Mucosa of rectum (tissue), 2 donors: ENCODE data around the gene CBY2.
"Not testable (repeated sequence)": the region's sequence is repeated elsewhere in the genome, so short reads cannot be mapped to it uniquely, and the experiment has no call there.

Source experiments
- H3K27ac ChIP-seq, 2 donors: one replicate each; pipeline ENCODE4 v1.7.0; 2013; ENCODE audit warnings: inconsistent platforms in 2 of 2, low read depth in 2 of 2, low read length in 2 of 2
- H3K27me3 ChIP-seq, 2 donors: one replicate each; pipeline ENCODE4 v1.7.0; 2013; ENCODE audit warnings: low read length in 2 of 2; ENCODE audit not compliant: control insufficient read depth in 2 of 2, insufficient read depth in 2 of 2
- H3K36me3 ChIP-seq, 2 donors: one replicate each; pipeline ENCODE4 v1.7.0; 2013; ENCODE audit warnings: low read length in 2 of 2; ENCODE audit not compliant: control insufficient read depth in 2 of 2, insufficient read depth in 2 of 2
- H3K4me1 ChIP-seq, 2 donors: one replicate each; pipeline ENCODE4 v1.7.0; 2013; ENCODE audit warnings: low read length in 2 of 2, mild to moderate bottlenecking in 1 of 2; ENCODE audit not compliant: control insufficient read depth in 2 of 2, insufficient read depth in 2 of 2
- H3K4me3 ChIP-seq, 2 donors: one replicate each; pipeline ENCODE4 v1.7.0; 2013; ENCODE audit warnings: low read length in 2 of 2
- H3K9ac ChIP-seq, 2 donors: one replicate each; pipeline ENCODE4 v1.7.0; 2013; ENCODE audit warnings: low read length in 2 of 2, low read depth in 1 of 2, mild to moderate bottlenecking in 1 of 2
- H3K9me3 ChIP-seq, 2 donors: one replicate each; pipeline ENCODE4 v1.7.0; 2013; ENCODE audit warnings: low read length in 2 of 2; ENCODE audit not compliant: control insufficient read depth in 2 of 2
- donor health status: healthy.
- donor health status: Normal muscosa, but diverticular disease.

Gene CBY2

GRCh38 chr13:45737571-45738017 lies 35.5 kb downstream of the CBY2 start:
- Histone ChIP-seq H3K27ac (no peak overlapping the region), H3K4me1 (no peaks in the 10 kb centered on the region)

DNA sequence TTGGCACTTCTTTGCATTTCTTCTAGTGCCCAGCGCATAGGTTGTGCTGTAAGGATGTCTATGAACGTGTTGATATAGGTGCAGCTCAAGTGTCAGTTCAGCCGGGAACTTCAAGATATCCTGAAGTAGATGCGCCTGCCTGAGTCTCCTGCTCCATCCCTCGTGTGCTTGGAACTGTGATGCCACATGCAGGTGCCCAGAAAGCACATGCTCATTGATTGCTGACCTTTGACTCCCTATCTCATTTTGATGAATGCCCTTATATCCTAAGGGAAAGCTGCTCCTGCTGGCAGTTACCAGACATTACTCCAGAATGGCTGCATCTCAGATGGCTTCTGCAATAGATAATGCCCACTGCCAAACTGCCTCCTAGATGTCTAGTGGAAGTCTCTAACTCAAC lies 40.9 kb downstream of the CBY2 start:
- Histone ChIP-seq H3K9ac (no peak overlapping the region), H3K36me3 (no peaks in the 10 kb centered on the region), H3K4me3 (no peak overlapping the region), H3K9me3 (no peaks in the 10 kb centered on the region), H3K27me3 (no peaks in the 10 kb centered on the region), H3K4me1 (no peaks in the 10 kb centered on the region), H3K27ac (no peak overlapping the region)

More at GRCh38 chr13:45737571-45738017, 35.5 kb downstream of the CBY2 start:
- Histone ChIP-seq H3K27me3 (no peaks in the 10 kb centered on the region), H3K9me3 (no peaks in the 10 kb centered on the region), H3K9ac (no peak overlapping the region), H3K4me3 (no peak overlapping the region), H3K36me3 (no peaks in the 10 kb centered on the region)

- no peak overlapping the region for H3K9ac ChIP-seq
- no peak overlapping the region for H3K27ac ChIP-seq
- H3K4me3 ChIP-seq: no peak overlapping the region
- H3K27me3 ChIP-seq: no peaks in the 10 kb centered on the region
- H3K9me3 ChIP-seq: no peaks in the 10 kb centered on the region
- H3K36me3 ChIP-seq: no peaks in the 10 kb centered on the region
- H3K4me1 ChIP-seq: no peaks in the 10 kb centered on the region
Observed at GRCh38 chr13:45744979-45745378, 42.9 kb downstream of the CBY2 start.

- no peaks in the 10 kb centered on the region for H3K27me3 ChIP-seq
- H3K9ac ChIP-seq: no peak overlapping the region
- no peak overlapping the region for H3K4me3 ChIP-seq
- H3K4me1 ChIP-seq: no peaks in the 10 kb centered on the region
- no peaks in the 10 kb centered on the region for H3K36me3 ChIP-seq
- no peaks in the 10 kb centered on the region for H3K9me3 ChIP-seq
- H3K27ac ChIP-seq: no peak overlapping the region
Observed at GRCh38 chr13:45747071-45747470, 45.0 kb downstream of the CBY2 start.

DNA sequence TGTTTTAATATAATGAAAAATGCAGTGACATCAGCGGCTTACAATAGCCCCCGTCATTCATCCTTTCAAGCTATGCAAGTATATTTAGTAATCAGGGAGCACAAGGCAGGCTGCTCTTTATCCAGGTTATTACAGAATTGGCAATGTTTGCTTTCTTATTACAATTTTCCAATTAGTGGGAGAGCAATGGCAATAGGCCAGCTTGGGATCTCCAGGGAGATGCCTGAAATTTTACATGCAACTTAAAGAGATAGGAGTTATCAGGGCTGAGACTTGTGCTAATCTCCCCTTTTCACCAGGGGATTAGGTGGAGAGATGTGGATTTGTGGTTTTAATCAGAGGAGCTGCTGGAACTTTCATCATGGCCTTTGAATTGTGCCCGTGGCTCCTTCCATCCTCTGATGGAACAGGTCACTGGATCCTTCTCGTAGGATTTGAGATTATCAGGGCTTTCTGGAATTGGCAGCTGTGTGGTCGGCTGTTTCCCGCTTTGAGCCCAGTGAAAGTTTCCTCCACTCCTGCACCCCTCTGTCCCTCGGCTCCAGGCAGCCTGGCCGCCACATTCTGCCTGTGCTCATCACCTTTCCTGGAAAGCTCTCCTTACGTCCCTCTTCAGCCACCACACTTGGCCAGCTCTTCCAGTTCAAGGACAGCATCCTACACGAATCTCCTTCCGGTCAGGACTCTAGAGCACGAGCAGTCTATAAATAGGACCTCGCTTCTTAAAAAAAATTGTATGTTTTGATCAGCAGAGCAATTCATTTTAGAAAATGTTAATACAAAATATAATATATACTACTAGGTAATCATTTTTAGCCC lies 47.0 kb downstream of the CBY2 start:
- H3K27me3 ChIP-seq: no peaks in the 10 kb centered on the region
- H3K4me1 ChIP-seq: no peaks in the 10 kb centered on the region
- no peak overlapping the region for H3K27ac ChIP-seq
- H3K36me3 ChIP-seq: no peaks in the 10 kb centered on the region
- H3K4me3 ChIP-seq: no peak overlapping the region
- H3K9me3 ChIP-seq: no peaks in the 10 kb centered on the region
- H3K9ac ChIP-seq: no peak overlapping the region

DNA sequence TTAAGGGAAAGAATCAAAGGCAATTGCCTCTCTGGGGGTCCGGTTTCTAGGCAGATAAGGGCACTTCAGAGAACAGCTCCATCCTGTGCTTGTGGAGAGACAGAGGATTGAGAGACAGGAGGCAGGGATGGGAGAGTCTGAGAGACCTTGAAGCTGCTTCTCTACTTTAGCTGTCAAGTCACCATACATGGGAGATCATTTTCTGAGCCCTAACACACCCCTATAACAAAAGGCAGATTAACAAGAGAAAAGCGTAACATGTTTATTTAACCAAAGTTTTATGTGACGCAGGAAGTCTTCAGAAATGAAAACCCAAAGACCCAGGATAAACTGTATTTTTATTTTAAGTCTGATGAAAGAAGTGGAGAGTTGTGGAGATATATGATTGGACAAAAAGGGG lies 48.4 kb downstream of the CBY2 start:
- H3K36me3 ChIP-seq: no peaks in the 10 kb centered on the region
- H3K9ac ChIP-seq: no peak overlapping the region
- no peaks in the 10 kb centered on the region for H3K4me1 ChIP-seq
- H3K4me3 ChIP-seq: no peak overlapping the region
- H3K27me3 ChIP-seq: no peaks in the 10 kb centered on the region
- no peak overlapping the region for H3K27ac ChIP-seq
- H3K9me3 ChIP-seq: no peaks in the 10 kb centered on the region

GRCh38 chr13:45751885-45752284 lies 49.8 kb downstream of the CBY2 start:
- Histone ChIP-seq H3K27ac (no peak overlapping the region), H3K27me3 (no peaks in the 10 kb centered on the region), H3K9ac (no peak overlapping the region), H3K4me3 (no peak overlapping the region), H3K4me1 (no peaks in the 10 kb centered on the region), H3K36me3 (no peaks in the 10 kb centered on the region), H3K9me3 (no peaks in the 10 kb centered on the region)

DNA sequence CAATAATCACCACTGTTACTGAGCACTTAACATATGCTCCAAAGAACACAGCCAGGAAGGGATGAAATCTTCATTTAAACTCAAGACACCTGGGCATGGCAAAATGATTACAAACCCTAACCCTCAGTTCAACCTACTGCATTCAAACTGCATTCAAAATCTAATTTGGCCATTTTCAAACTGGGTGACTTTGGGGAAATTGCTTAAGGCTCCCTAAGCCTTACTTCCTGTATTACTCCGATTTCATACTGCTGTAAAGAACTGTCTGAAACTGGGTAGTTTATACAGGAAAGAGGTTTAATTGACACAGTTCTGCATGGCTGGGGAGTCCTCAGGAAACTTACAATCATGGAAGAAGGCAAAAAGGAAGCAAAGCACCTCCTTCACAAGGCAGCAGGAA lies 50.4 kb downstream of the CBY2 start:
- Histone ChIP-seq H3K4me3 (no peak overlapping the region), H3K9me3 (no peaks in the 10 kb centered on the region), H3K4me1 (no peaks in the 10 kb centered on the region), H3K9ac (no peak overlapping the region), H3K36me3 (no peaks in the 10 kb centered on the region), H3K27ac (no peak overlapping the region), H3K27me3 (no peaks in the 10 kb centered on the region)

GRCh38 chr13:45756498-45756897 lies 54.4 kb downstream of the CBY2 start:
- not testable (repeated sequence) for H3K36me3 ChIP-seq, H3K4me3 ChIP-seq, H3K27ac ChIP-seq, H3K4me1 ChIP-seq, H3K9me3 ChIP-seq, H3K9ac ChIP-seq, H3K27me3 ChIP-seq

DNA sequence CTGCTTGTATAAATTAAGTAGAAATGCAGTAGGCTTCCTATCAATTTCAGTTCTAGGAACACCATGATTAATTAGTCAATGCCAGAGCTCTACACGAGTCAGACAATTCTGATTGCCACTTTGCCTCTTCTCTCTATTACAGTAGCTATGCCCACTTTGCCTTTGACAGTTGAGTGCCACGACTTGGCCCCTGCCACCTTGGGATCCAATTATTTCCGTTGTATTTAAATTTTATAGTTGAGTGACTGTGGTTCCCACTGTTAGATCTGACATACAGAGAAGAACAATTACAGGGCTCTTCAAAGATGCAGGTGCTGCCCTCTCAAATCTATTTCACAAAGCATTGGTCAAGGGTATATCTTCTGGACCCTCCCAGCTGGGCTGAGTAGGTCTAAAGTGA lies 55.5 kb downstream of the CBY2 start:
- not testable (repeated sequence) for H3K27me3 ChIP-seq, H3K4me1 ChIP-seq, H3K4me3 ChIP-seq, H3K9ac ChIP-seq, H3K27ac ChIP-seq, H3K36me3 ChIP-seq, H3K9me3 ChIP-seq
